ENCODE data around the gene CEP170B. TPM values are rescaled to one million over a fixed set of nuclear protein-coding genes. Genes with fewer than 3 reads are reported as not detected.
A peak's percentile ranks its signal among the peaks of the same experiment; 100 is the strongest.

Gene CEP170B
- total and polyA plus RNA-seq, 2 donors (not counting 1 experiment from before 2014, with no cell fraction given), result 4.0 to 13.9 TPM

- no peak overlapping the region for H3K27ac ChIP-seq (ENCODE audit: insufficient read depth, low read length)
- DNase-seq (ENCODE audit: low read depth in 2 of 2), result no peak
- no peaks in the 10 kb centered on the region for H3K36me3 ChIP-seq (ENCODE audit: control insufficient read depth, insufficient read depth, low read length)
- H3K9me3 ChIP-seq (ENCODE audit: control insufficient read depth, insufficient read depth, low read depth, low read length), result no peaks in the 10 kb centered on the region
- H3K4me1 ChIP-seq (ENCODE audit: control insufficient read depth, extremely low read depth, insufficient read depth, low read length), result no peaks in the 10 kb centered on the region
- no peak overlapping the region for H3K4me3 ChIP-seq (replicated peaks in 1 of 4; ENCODE audit: control extremely low read depth in 1 of 4, insufficient read depth in 1 of 4, low read depth in 3 of 4, low read length in 4 of 4)
- no peak overlapping the region for H3K4me2 ChIP-seq (ENCODE audit: extremely low read depth, insufficient read depth, low read length)
- H3K9ac ChIP-seq (ENCODE audit: insufficient read depth, low read length), result no peak overlapping the region
- H3K27me3 ChIP-seq (ENCODE audit: control insufficient read depth, insufficient read depth, low read length), result no peaks in the 10 kb centered on the region
- no peak overlapping the region for H2AFZ ChIP-seq (ENCODE audit: low read length)
- no peaks in the 10 kb centered on the region for H4K20me1 ChIP-seq (ENCODE audit: control insufficient read depth, extremely low read depth, insufficient read depth, low read length)
- TF ChIP-seq, protein P1, sequence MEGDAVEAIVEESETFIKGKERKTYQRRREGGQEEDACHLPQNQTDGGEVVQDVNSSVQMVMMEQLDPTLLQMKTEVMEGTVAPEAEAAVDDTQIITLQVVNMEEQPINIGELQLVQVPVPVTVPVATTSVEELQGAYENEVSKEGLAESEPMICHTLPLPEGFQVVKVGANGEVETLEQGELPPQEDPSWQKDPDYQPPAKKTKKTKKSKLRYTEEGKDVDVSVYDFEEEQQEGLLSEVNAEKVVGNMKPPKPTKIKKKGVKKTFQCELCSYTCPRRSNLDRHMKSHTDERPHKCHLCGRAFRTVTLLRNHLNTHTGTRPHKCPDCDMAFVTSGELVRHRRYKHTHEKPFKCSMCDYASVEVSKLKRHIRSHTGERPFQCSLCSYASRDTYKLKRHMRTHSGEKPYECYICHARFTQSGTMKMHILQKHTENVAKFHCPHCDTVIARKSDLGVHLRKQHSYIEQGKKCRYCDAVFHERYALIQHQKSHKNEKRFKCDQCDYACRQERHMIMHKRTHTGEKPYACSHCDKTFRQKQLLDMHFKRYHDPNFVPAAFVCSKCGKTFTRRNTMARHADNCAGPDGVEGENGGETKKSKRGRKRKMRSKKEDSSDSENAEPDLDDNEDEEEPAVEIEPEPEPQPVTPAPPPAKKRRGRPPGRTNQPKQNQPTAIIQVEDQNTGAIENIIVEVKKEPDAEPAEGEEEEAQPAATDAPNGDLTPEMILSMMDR (conservative IDR thresholded peaks at IDR 0.05 in 1 of 2, IDR thresholded peaks at IDR 0.05 in 1 of 2; ENCODE audit: low read depth in 1 of 2, low read length in 2 of 2), result no peak
- TF ChIP-seq EZH2 (IDR thresholded peaks at IDR 0.05; ENCODE audit: low read length, missing control alignments), result no peak
- no peaks in the 10 kb centered on the region for H3K79me2 ChIP-seq (ENCODE audit: control insufficient read depth, insufficient read depth, low read length)
Measured at GRCh38 chr14:104925214-104925854, 60.3 kb downstream of the CEP170B start.

DNA sequence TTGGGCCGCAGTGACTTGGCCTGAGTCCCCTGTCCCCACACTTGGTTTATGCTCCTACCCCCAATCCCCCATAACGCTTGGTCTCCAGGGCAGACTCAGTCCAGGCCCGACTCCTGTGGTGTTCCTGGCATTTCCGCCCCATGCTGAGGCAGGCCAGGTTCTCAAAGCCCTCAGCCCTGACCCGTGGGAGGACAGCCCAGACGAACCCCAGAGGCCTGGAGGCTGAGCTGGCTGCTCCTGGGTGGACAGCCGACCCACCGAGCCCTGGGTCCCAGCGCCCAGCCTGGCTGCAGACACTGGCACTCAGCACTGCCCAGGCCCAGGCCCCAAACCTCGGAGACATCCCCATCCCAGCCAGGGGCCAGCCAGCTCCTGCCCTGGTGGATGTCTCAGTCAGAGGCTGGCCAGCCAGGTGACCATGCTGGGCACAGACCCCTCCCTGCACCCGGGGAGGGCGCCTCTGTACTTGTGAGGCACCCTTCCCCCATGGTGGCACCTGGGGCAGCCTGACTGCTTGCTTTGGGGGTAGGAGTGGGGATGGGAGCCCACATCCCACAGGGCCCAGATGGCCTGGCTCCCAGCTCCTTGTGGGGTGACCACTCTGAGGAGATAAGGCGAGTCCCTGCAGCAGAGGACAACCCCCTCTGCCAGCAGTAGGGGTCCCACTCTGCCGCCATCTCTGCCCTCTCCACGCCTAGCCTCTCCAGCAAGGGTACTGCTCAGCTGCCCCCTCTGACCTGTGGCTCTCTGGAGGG, 61.0 kb downstream of the CEP170B start:
- no peak overlapping the region for H2AFZ ChIP-seq (ENCODE audit: low read length)
- no peaks in the 10 kb centered on the region for H3K27me3 ChIP-seq (ENCODE audit: control insufficient read depth, insufficient read depth, low read length)
- no peaks in the 10 kb centered on the region for H3K36me3 ChIP-seq (ENCODE audit: control insufficient read depth, insufficient read depth, low read length)
- H4K20me1 ChIP-seq (ENCODE audit: control insufficient read depth, extremely low read depth, insufficient read depth, low read length), result no peaks in the 10 kb centered on the region
- H3K4me3 ChIP-seq (replicated peaks in 1 of 4; ENCODE audit: control extremely low read depth in 1 of 4, insufficient read depth in 1 of 4, low read depth in 3 of 4, low read length in 4 of 4), result no peak overlapping the region
- H3K9ac ChIP-seq (ENCODE audit: insufficient read depth, low read length), result no peak overlapping the region
- no peaks in the 10 kb centered on the region for H3K9me3 ChIP-seq (ENCODE audit: control insufficient read depth, insufficient read depth, low read depth, low read length)
- H3K4me1 ChIP-seq (ENCODE audit: control insufficient read depth, extremely low read depth, insufficient read depth, low read length), result no peaks in the 10 kb centered on the region
- H3K79me2 ChIP-seq (ENCODE audit: control insufficient read depth, insufficient read depth, low read length), result no peaks in the 10 kb centered on the region
- no peak overlapping the region for H3K27ac ChIP-seq (ENCODE audit: insufficient read depth, low read length)
- peak in 1 of 2 donors; percentile 6 for DNase-seq (ENCODE audit: low read depth in 2 of 2)
- no peak overlapping the region for H3K4me2 ChIP-seq (ENCODE audit: extremely low read depth, insufficient read depth, low read length)
- TF ChIP-seq EZH2 (IDR thresholded peaks at IDR 0.05; ENCODE audit: low read length, missing control alignments), result no peak
- TF ChIP-seq, protein P1 (conservative IDR thresholded peaks at IDR 0.05 in 1 of 2, IDR thresholded peaks at IDR 0.05 in 1 of 2; ENCODE audit: low read depth in 1 of 2, low read length in 2 of 2), result no peak

DNA sequence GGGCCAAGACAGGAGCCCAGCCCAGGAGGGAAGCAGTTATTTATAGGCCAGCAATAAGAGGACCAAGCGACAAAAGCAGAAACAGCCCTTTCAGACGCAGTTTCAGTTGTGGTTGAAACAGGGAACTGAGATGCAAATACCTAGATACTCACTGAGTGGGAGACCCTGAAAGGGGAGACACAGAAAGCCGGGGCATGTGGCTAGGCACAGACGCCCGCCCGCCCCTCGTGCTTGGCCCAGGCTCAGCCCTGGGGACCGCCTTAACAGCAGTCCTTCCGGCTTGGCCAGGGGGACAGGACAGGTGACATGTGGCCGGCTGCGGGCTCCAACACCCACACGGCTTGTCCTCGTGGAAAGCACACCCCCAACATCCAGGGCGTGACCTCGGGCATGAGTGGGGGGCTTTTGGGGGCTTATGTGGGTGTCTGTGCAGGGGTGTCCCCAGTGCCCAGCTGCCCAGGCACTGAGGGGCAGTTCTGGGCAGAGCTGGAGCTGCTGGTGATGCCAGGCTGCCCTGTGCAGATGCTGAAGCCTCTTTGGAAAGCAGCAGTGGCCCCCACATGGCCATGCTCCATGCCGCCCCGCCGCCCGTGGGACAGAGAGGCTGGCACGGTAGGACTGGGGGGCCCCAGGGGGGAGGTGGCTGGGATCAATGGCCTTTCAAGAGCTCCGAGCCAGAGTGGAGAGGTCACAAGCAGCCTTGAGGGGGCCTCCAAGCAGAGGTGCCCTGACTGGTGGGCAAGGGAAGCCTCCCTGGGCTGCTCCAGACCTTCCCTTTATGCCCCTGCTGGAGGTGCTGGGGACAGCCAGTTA, 61.8 kb downstream of the CEP170B start:
- Histone ChIP-seq H3K9me3 (ENCODE audit: control insufficient read depth, insufficient read depth, low read depth, low read length) (no peaks in the 10 kb centered on the region), H4K20me1 (ENCODE audit: control insufficient read depth, extremely low read depth, insufficient read depth, low read length) (no peaks in the 10 kb centered on the region), H3K27ac (ENCODE audit: insufficient read depth, low read length) (no peak overlapping the region), H3K27me3 (ENCODE audit: control insufficient read depth, insufficient read depth, low read length) (no peaks in the 10 kb centered on the region), H3K79me2 (ENCODE audit: control insufficient read depth, insufficient read depth, low read length) (no peaks in the 10 kb centered on the region), H3K4me3 (replicated peaks in 1 of 4; ENCODE audit: control extremely low read depth in 1 of 4, insufficient read depth in 1 of 4, low read depth in 3 of 4, low read length in 4 of 4) (no peak overlapping the region), H3K4me1 (ENCODE audit: control insufficient read depth, extremely low read depth, insufficient read depth, low read length) (no peaks in the 10 kb centered on the region), H3K4me2 (ENCODE audit: extremely low read depth, insufficient read depth, low read length) (no peak overlapping the region), H3K9ac (ENCODE audit: insufficient read depth, low read length) (no peak overlapping the region), H3K36me3 (ENCODE audit: control insufficient read depth, insufficient read depth, low read length) (no peaks in the 10 kb centered on the region), H2AFZ (ENCODE audit: low read length) (no peak overlapping the region)
- TF ChIP-seq, protein P1 (conservative IDR thresholded peaks at IDR 0.05 in 1 of 2, IDR thresholded peaks at IDR 0.05 in 1 of 2; ENCODE audit: low read depth in 1 of 2, low read length in 2 of 2), result no peak
- no peak for TF ChIP-seq EZH2 (IDR thresholded peaks at IDR 0.05; ENCODE audit: low read length, missing control alignments)
- DNase-seq (ENCODE audit: low read depth in 2 of 2), result no peak

Measured in fibroblast of lung (primary cell).